ENCODE results near the gene LIFR.

DNA sequence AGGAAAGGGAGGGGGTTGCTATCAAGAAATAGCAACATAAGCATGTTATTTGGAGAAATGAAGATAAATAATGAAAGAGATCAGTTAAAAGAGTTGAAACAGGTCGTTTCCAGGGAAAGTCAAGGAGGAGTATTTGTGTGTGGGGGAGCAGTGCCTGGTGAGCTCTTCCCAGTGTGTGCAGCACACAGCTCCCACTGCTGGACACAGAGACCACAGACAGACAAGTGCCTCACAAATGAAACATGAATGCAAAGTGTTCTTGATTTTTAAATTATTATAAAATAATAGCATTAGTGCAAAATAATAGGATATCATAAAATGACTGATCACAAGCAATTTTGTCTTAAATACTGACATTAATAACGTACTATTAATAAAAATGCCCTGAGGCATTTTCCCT is 40.8 kb downstream of the LIFR start:
- TF ChIP-seq, protein P1, sequence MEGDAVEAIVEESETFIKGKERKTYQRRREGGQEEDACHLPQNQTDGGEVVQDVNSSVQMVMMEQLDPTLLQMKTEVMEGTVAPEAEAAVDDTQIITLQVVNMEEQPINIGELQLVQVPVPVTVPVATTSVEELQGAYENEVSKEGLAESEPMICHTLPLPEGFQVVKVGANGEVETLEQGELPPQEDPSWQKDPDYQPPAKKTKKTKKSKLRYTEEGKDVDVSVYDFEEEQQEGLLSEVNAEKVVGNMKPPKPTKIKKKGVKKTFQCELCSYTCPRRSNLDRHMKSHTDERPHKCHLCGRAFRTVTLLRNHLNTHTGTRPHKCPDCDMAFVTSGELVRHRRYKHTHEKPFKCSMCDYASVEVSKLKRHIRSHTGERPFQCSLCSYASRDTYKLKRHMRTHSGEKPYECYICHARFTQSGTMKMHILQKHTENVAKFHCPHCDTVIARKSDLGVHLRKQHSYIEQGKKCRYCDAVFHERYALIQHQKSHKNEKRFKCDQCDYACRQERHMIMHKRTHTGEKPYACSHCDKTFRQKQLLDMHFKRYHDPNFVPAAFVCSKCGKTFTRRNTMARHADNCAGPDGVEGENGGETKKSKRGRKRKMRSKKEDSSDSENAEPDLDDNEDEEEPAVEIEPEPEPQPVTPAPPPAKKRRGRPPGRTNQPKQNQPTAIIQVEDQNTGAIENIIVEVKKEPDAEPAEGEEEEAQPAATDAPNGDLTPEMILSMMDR (IDR thresholded peaks at IDR 0.05; ENCODE audit: borderline replicate concordance, extremely low read depth, low read length, poor library complexity, severe bottlenecking), result no peak
- no peak for TF ChIP-seq EZH2 (IDR thresholded peaks at IDR 0.05; ENCODE audit: borderline replicate concordance, low read depth, low read length, severe bottlenecking)

Data from DND-41 (cell line).